HG03558 (cell line): ENCODE measurements around the gene NR5A1.

Experiments used
- ATAC-seq: cut with Tn5 transposase; IDR thresholded peaks from one replicate; pipeline ENCODE4 v1.9.1; 2021; ENCODE audit warnings: moderate number of reproducible peaks; ENCODE audit not compliant: unreplicated experiment; ENCODE audit errors: extremely low read depth

Gene NR5A1

DNA sequence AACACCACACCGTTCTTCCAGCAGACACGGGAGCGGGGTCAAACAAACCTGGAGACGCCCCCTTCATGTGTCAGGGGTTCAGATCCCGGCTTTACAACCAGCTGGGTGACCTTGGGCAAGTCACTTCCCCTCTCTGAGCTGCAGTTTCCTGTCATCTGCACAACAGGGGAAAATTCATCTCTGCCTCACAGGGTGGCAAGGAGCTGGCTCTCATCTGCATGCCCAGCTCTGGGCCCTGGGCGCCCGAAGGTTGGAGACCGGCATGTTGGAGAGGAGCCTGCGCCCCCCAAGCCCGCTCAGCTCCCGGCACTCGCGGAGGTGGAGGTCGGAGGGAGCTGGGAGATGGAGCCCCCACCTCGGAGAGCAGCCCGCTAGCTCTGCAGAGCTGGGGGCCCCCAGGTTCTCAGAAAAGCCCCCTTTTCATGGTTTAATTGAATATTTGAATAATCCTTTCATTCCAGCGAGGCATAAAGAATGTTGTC is 20.4 kb downstream of the NR5A1 start:
- no peak for ATAC-seq

DNA sequence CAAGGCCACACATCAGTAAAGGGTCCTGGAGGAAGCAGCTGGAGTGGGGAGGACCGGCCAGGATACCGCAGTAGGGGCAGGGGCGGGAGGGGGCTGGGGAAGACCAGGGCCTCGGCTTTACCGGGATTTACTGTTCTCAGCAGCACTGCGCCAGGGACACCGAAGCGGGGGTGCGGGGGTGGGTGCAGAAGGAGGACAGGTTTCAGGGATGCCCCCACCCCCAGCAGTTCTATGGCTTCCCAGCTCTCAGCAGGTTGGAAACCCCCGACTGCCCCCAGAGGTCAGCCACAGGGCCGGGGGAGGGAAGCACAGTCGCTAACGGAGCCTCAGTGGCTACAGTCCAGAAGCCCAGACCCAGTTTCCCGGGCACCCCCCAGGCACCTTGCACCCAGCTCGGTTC is 21.3 kb downstream of the NR5A1 start:
- ATAC-seq, result no peak

DNA sequence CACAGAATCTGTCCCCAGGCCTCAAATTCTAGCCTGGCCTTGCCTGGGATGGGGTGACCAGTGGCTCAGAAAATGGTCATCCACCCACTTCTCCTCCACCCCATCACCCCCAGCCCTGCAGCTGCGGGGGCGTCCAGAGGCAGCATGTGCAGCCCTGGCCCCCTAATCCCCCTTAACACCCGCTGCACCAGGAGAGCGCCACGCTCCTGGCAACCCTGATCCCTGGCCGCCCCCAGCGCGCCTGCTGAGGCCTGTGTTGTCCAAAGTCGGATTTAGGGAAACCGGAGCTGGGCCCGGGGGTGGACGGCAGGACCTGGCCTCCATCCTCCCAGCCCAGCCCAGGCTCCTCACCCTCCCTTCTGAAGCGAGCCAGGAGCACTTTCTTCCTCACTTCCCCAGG is 22.0 kb downstream of the NR5A1 start:
- ATAC-seq, result no peak

DNA sequence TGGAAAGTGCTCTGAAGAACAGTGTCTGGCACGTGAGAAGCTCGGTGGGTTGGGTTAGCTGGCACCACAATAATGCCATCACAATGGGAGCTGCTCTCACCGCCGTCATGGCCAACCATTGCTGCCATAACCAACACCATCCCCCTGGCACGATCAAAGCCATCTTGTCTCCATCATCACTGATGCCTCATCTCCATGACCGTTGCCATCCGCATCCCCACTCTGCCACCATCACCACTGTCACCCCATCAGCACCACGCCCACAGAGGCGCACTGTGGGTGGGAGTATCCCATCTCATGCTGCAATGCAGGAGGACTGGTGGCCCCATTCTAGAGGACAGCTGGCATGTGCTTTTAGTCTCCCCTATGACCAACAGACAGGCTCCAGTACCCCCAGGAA is 23.7 kb downstream of the NR5A1 start:
- ATAC-seq, result no peak

- no peak for ATAC-seq
Observed at GRCh38 chr9:124482431-124483031, 24.7 kb downstream of the NR5A1 start.

DNA sequence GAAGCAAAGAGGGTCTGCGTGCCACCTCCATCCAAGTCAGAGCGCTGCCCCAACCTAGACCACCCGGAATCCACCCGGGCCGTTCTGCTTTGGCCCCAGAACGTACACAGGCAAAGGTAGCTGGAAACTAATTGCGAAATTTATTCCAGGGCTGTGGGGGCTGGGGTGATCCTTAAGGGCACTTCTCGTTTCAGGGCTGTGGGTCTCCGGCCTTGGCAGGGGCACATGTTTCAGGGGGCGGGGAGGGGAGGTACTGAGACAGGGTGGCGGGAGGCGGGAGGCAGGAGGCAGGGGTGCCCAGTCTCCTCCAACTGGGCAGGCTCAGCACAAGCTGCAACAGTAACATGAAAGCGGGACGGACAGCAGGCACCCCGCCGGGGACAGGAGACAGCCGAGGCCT is 26.1 kb downstream of the NR5A1 start:
- ATAC-seq, result no peak

- no peak for ATAC-seq
Observed at GRCh38 chr9:124480621-124480981, 26.6 kb downstream of the NR5A1 start.

- ATAC-seq, result no peak
Observed at GRCh38 chr9:124479947-124480620, 27.1 kb downstream of the NR5A1 start.

DNA sequence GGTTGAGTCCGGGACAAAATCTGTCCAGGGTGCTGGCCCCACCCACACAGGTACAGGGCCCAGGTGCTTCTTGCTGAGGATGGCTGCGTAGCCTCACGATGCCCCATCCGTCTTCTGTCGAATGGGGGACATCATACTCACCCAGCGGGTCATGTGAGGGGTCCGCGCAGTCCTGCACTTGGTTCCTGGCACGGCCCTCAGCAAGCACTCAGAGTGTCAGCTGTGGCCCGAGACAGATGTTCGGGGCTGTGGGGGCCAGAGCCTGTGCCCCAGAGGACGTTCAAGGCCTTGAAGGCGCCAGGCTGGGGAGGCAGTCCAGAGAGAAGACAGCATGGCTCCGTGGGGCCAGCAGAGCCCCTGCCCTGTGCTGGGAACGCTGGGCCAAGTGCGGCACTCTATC is 27.8 kb downstream of the NR5A1 start:
- ATAC-seq, result no peak

DNA sequence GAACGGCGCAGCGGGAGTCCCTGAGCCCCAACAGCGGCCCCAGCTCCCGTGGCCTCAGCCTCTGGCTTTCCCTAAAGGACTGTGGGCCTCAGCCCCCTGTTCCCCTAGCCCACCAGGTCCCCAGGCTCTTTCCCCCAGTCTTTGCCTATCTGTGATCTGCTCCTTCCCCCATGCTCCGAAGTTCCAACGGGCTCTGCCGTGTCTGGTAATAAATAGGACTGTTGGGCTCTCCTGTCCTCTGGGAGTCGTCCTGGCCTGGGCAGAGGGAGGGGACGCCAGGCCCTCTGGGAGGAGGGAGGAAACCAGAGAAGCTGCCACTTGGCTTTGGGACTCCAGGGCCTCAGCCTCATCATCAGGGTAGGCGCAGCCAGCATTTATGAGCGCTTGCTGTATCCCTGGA is 28.8 kb downstream of the NR5A1 start:
- ATAC-seq, result no peak

- ATAC-seq, result no peak
Observed at GRCh38 chr9:124477648-124478285, 29.4 kb downstream of the NR5A1 start.

DNA sequence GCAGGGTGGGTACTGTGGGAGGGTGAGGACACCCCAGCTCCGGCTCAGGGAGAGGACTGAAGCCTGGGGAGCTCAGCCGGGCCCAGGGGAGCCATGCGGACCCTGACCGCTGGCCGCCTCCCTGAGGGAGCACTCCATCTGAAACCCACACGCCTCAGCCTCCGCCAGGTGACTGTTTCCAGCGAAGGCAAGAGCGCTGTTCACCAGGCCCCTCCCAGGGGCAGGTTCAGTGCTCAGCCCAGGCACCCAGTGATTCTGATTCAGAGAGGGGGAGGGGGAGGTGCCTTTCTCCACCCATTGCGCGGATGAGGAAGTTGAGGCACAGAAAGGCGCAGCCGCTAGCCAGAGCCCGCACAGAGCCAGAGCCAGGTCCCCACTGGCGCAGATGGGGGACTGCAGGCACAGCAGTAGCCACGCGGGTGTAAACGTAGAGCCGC is 30.0 kb downstream of the NR5A1 start:
- no peak for ATAC-seq

GRCh38 chr9:124475868-124476690 is 31.1 kb downstream of the NR5A1 start:
- ATAC-seq, result no peak

- no peak for ATAC-seq
Observed at GRCh38 chr9:124475158-124475867, 31.9 kb downstream of the NR5A1 start.

- no peak for ATAC-seq
Observed at GRCh38 chr9:124474151-124474550, 33.0 kb downstream of the NR5A1 start.

DNA sequence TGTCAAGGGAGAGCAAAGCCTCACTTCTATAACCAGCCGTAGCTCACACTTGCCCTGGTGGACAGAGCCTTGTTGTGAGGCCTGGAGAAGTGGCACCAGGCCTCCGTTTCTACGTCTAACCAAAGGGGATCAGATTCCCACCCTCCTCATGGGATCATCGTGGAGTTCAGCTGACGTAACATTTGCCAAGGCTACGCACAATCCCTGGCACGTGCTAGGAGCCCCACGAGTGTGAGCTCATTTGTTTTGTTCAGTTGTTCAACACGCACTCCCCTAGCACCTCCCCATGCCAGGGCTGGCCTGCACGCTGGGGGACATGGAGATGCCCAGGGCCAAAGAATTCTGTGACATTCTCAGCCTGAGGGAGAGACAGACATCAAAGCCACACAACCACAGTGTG is 33.9 kb downstream of the NR5A1 start:
- ATAC-seq, result no peak

- ATAC-seq, result no peak
Observed at GRCh38 chr9:124472770-124473169, 34.4 kb downstream of the NR5A1 start.

DNA sequence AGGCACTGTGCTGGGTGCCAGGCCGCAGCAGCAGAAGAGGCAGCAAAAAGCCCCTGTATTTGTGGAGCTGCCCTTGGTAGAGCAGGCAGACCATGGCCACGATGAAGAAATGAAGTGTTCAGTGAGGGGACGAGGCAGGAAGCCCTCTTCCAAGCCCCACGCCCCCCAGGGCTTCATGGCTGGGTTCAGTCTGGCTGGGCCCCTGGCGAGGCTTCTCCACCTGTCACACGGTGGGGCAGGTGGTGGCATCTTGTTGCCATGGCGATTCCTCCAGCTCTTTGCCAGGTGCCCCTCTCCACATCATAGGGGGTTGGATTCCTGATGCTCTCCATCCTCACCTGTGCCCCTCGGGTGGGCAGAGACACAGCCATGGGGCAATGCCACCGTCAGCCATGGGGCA is 35.4 kb downstream of the NR5A1 start:
- no peak for ATAC-seq

DNA sequence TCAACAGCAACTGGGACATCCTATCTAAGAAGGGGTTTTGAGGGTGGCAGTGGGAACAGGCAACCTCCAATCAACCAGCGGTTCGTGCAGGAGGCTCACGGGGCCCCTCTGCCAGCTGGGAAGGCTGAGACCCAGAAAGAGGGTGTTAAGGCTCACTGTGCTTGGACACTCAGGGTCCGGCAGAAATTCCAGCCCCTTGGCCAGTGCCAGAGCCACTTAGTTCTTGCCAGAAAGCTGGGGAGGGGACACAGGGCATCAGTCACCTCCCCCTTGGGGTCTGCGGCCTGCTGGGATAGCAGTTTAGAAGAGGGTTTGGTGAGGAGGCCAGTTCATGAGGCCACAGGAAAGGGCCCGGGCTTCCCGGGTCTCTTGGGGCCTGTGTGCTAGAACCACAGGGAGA is 36.5 kb downstream of the NR5A1 start:
- no peak for ATAC-seq

- no peak for ATAC-seq
Observed at GRCh38 chr9:124470306-124470705, 36.9 kb downstream of the NR5A1 start.
